HepG2 (cell line): ENCODE results near the gene SOAT2. TPM values are rescaled to one million over a fixed set of nuclear protein-coding genes. Genes with fewer than 3 reads are reported as not detected.

Source experiments
- AFF4 ChIP-seq: sonication (generic); formaldehyde crosslinking; IDR thresholded peaks from 2 replicates; pipeline ENCODE4 v1.4.0; 2020; ENCODE audit warnings: missing genetic modification reagents
- ARNTL ChIP-seq: sonication (generic); formaldehyde crosslinking; IDR thresholded peaks from 2 replicates; pipeline ENCODE4 v1.4.0; 2020; ENCODE audit warnings: mild to moderate bottlenecking, missing genetic modification reagents
- ATAD3A ChIP-seq: sonication (generic); formaldehyde crosslinking; IDR thresholded peaks from 2 replicates; pipeline ENCODE4 v1.4.0; 2020; ENCODE audit warnings: missing genetic modification reagents
- CBX1 ChIP-seq: IDR thresholded peaks from one replicate; pipeline ENCODE4 v1.6.1; 2016; ENCODE audit warnings: antibody characterized with exemption, low read depth
- CHCHD3 ChIP-seq: sonication (generic); formaldehyde crosslinking; IDR thresholded peaks from 2 replicates; pipeline ENCODE4 v1.8.0; 2022; ENCODE audit warnings: mild to moderate bottlenecking, missing genetic modification reagents, moderate library complexity
- GZF1 ChIP-seq: sonication (generic); formaldehyde crosslinking; IDR thresholded peaks from 2 replicates; pipeline ENCODE4 v1.5.1; 2020; ENCODE audit warnings: mild to moderate bottlenecking, missing genetic modification reagents
- HDAC1 ChIP-seq: sonication (generic); formaldehyde crosslinking; IDR thresholded peaks from 2 replicates; pipeline ENCODE4 v1.5.1; 2020; ENCODE audit warnings: mild to moderate bottlenecking, missing genetic modification reagents
- KAT2B ChIP-seq: fragments of 150-350 bp; IDR thresholded peaks from 2 replicates; pipeline ENCODE4 v1.6.1; 2014; ENCODE audit warnings: low read depth, low read length, borderline replicate concordance
- MXD4 ChIP-seq: IDR thresholded peaks from 2 replicates; pipeline ENCODE4 v1.6.1; 2016; ENCODE audit warnings: mild to moderate bottlenecking, missing biosample characterization, missing genetic modification reagents
- PAWR ChIP-seq: sonication (generic); formaldehyde crosslinking; IDR thresholded peaks from 2 replicates; pipeline ENCODE4 v1.4.0; 2020; ENCODE audit warnings: missing genetic modification reagents, mild to moderate bottlenecking, borderline replicate concordance
- PRDM15 ChIP-seq: sonication (generic); formaldehyde crosslinking; IDR thresholded peaks from 2 replicates; pipeline ENCODE4 v1.4.0; 2020; ENCODE audit warnings: missing genetic modification reagents
- SIX4 ChIP-seq: sonication (generic); formaldehyde crosslinking; IDR thresholded peaks from 2 replicates; pipeline ENCODE4 v1.4.0; 2020; ENCODE audit warnings: missing genetic modification reagents
- TCF7 ChIP-seq: sonication (generic); IDR thresholded peaks from 2 replicates; pipeline ENCODE4 v1.6.1; 2016; ENCODE audit warnings: antibody characterized with exemption, low read depth
- WIZ ChIP-seq: sonication (generic); formaldehyde crosslinking; IDR thresholded peaks from 2 replicates; pipeline ENCODE4 v1.5.1; 2020; ENCODE audit warnings: mild to moderate bottlenecking, missing genetic modification reagents
- ZIK1 ChIP-seq: sonication (generic); formaldehyde crosslinking; IDR thresholded peaks from 2 replicates; pipeline ENCODE4 v1.5.0; 2020; ENCODE audit warnings: mild to moderate bottlenecking, low read depth, missing genetic modification reagents, borderline replicate concordance
- ZNF12 ChIP-seq: sonication (generic); formaldehyde crosslinking; IDR thresholded peaks from 2 replicates; pipeline ENCODE4 v1.5.0; 2020; ENCODE audit warnings: missing genetic modification reagents
- ZNF354B ChIP-seq: sonication (generic); formaldehyde crosslinking; IDR thresholded peaks from 2 replicates; pipeline ENCODE4 v1.8.0; 2022; ENCODE audit warnings: mild to moderate bottlenecking, missing genetic modification reagents
- ZNF607 ChIP-seq: sonication (generic); formaldehyde crosslinking; IDR thresholded peaks from 2 replicates; pipeline ENCODE4 v1.5.1; 2020; ENCODE audit warnings: missing genetic modification reagents, mild to moderate bottlenecking, borderline replicate concordance
- ZNF615 ChIP-seq: sonication (generic); formaldehyde crosslinking; IDR thresholded peaks from 2 replicates; pipeline ENCODE4 v1.5.0; 2020; ENCODE audit warnings: mild to moderate bottlenecking, missing genetic modification reagents, borderline replicate concordance
- ZNF703 ChIP-seq: sonication (generic); formaldehyde crosslinking; IDR thresholded peaks from 2 replicates; pipeline ENCODE4 v1.5.1; 2020; ENCODE audit warnings: missing genetic modification reagents, mild to moderate bottlenecking, moderate library complexity, borderline replicate concordance
- ZNF709 ChIP-seq: sonication (generic); formaldehyde crosslinking; IDR thresholded peaks from 2 replicates; pipeline ENCODE4 v1.5.0; 2020; ENCODE audit warnings: mild to moderate bottlenecking, missing genetic modification reagents
- ZNF720 ChIP-seq: sonication (generic); formaldehyde crosslinking; IDR thresholded peaks from 2 replicates; pipeline ENCODE4 v1.4.0; 2020; ENCODE audit warnings: missing genetic modification reagents
- ZNF781 ChIP-seq: sonication (generic); formaldehyde crosslinking; IDR thresholded peaks from 2 replicates; pipeline ENCODE4 v1.5.1; 2020; ENCODE audit warnings: borderline replicate concordance, mild to moderate bottlenecking, missing genetic modification reagents; ENCODE audit errors: not compliant biosample characterization
- ZNF891 ChIP-seq: sonication (generic); formaldehyde crosslinking; IDR thresholded peaks from 2 replicates; pipeline ENCODE4 v1.5.0; 2020; ENCODE audit warnings: mild to moderate bottlenecking, missing genetic modification reagents
- ZSCAN29 ChIP-seq: sonication (generic); formaldehyde crosslinking; conservative IDR thresholded peaks from 2 replicates; pipeline ENCODE4 v1.4.0; 2020; ENCODE audit warnings: mild to moderate bottlenecking, missing genetic modification reagents
- polyA plus RNA-seq, 8 experiments: library from polyadenylated mRNA; depleted of rRNA in 3 of 8; stranded (reverse) in 7 of 8; unstranded in 1 of 8; fragments of >200 nt; fragmentation: Illumina TruSeq in 4 of 8; extraction: Trizol in 4 of 8; gene quantifications; 2 replicates each; pipeline versions ENCODE4 v1.2.1 to v1.2.3, GENCODE V29; 2011 to 2016; ENCODE audit warnings: low read depth in 4 of 8, missing spikeins in 1 of 8, mixed read lengths in 1 of 8; ENCODE audit not compliant: insufficient read depth in 1 of 8
- total RNA-seq, 5 experiments: library from RNA; depleted of rRNA; stranded (reverse); fragments of >200 nt; fragmentation: Illumina TruSeq; extraction: Trizol; gene quantifications; 2 replicates each; pipeline ENCODE4 v1.2.3, GENCODE V29; 2016; ENCODE audit warnings: low read depth in 1 of 5

Gene SOAT2
- total and polyA plus RNA-seq, 2 of the 13 experiments (the other 11 are each of a cell fraction or from before 2014, with no cell fraction given): 14.9 to 108 TPM

GRCh38 chr12:53061404-53062010 is 41.8 kb upstream of the SOAT2 start (continued):
- TF ChIP-seq AFF4 (CRISPR knock-in tag) (no peak), ZSCAN29 (no peak), SIX4 (CRISPR knock-in tag) (0 out of 2 replicates have a peak, but pooled peaks have one; percentile 17), ZNF607 (CRISPR knock-in tag) (no peak), ZNF615 (CRISPR knock-in tag) (no peak), ARNTL (no peak), PRDM15 (no peak), PAWR (no peak), ZNF781 (no peak), TCF7 (peak; percentile 87), ZIK1 (no peak), ATAD3A (CRISPR knock-in tag) (no peak), GZF1 (CRISPR knock-in tag) (no peak), CHCHD3 (CRISPR knock-in tag) (no peak), ZNF709 (CRISPR knock-in tag) (no peak), ZNF720 (CRISPR knock-in tag) (no peak), ZNF354B (CRISPR knock-in tag) (no peak), WIZ (CRISPR knock-in tag) (no peak), KAT2B (no peak), CBX1 (no peak), HDAC1 (peak; percentile 57), ZNF703 (CRISPR knock-in tag) (no peak), ZNF12 (CRISPR knock-in tag) (no peak), MXD4 (no peak), ZNF891 (CRISPR knock-in tag) (no peak)
